Endothelial cell of hepatic sinusoid (primary cell): ENCODE results near the gene ARSG.
"Not testable (repeated sequence)": the region's sequence is repeated elsewhere in the genome, so short reads cannot be mapped to it uniquely, and the experiment has no call there.

Experiments
- in situ Hi-C: cut with HindIII; loops from 2 replicates; pipeline ENCODE4 v1.10.0; 2017; ENCODE audit warnings: low sequenced_read_pairs

The ARSG gene

GRCh38 chr17:68391561-68392268 is 100.4 kb downstream of the ARSG start:
- in situ Hi-C loops: no loop called here

GRCh38 chr17:68394608-68395331 is 103.5 kb downstream of the ARSG start:
- in situ Hi-C loops: no loop called here

- in situ Hi-C loops: no loop called here
Measured at GRCh38 chr17:68396226-68397107, 105.2 kb downstream of the ARSG start.

GRCh38 chr17:68397108-68397536 is 105.8 kb downstream of the ARSG start:
- in situ Hi-C loops: no loop called here

- in situ Hi-C loops: no loop called here
Measured at GRCh38 chr17:68398691-68399637, 107.7 kb downstream of the ARSG start.

GRCh38 chr17:68399638-68400403 is 108.5 kb downstream of the ARSG start:
- in situ Hi-C loops: no loop called here

- in situ Hi-C loops: no loop called here
Measured at GRCh38 chr17:68400404-68400735, 109.1 kb downstream of the ARSG start.

GRCh38 chr17:68401288-68401687 is 110.0 kb downstream of the ARSG start:
- in situ Hi-C loops: no loop called here

GRCh38 chr17:68403122-68403521 is 111.8 kb downstream of the ARSG start:
- in situ Hi-C loops: no loop called here

GRCh38 chr17:68403837-68404236 is 112.5 kb downstream of the ARSG start:
- in situ Hi-C loops: not testable (repeated sequence)

- in situ Hi-C loops: not testable (repeated sequence)
Measured at GRCh38 chr17:68407656-68408055, 116.4 kb downstream of the ARSG start.

GRCh38 chr17:68413597-68414560 is 122.6 kb downstream of the ARSG start:
- in situ Hi-C loops: not testable (repeated sequence)

GRCh38 chr17:68414901-68415300 is 123.6 kb downstream of the ARSG start:
- in situ Hi-C loops: not testable (repeated sequence)

GRCh38 chr17:68417317-68417716 is 126.0 kb downstream of the ARSG start:
- in situ Hi-C loops: no loop called here

GRCh38 chr17:68418876-68419275 is 127.6 kb downstream of the ARSG start:
- in situ Hi-C loops: no loop called here

- in situ Hi-C loops: no loop called here
Measured at GRCh38 chr17:68420065-68420464, 128.8 kb downstream of the ARSG start.

GRCh38 chr17:68421486-68421885 is 130.2 kb downstream of the ARSG start:
- in situ Hi-C loops: no loop called here

- in situ Hi-C loops: no loop called here
Measured at GRCh38 chr17:68422821-68423220, 131.5 kb downstream of the ARSG start.

- in situ Hi-C loops: no loop called here
Measured at GRCh38 chr17:68423251-68423650, 132.0 kb downstream of the ARSG start.
